Stomach (tissue), 9 donors: ENCODE results near the gene ASPDH. TPM values are rescaled to one million over a fixed set of nuclear protein-coding genes. Genes with fewer than 3 reads are reported as not detected.
A peak's percentile ranks its signal among the peaks of the same experiment; 100 is the strongest.

Experiments used
- DNase-seq, 2 donors: peaks; one replicate each; pipeline versions ENCODE4 v3.0.0 to v3.0.0-alpha.2; 2013 to 2019
- H3K27ac ChIP-seq, 5 donors: fragments of 200-600 bp in 4 of 5; sonication (generic) in 4 of 5; one replicate each; pipeline ENCODE4 v1.5.1; 2013 to 2019; ENCODE audit warnings: mild to moderate bottlenecking in 1 of 5, moderate library complexity in 1 of 5
- H3K27me3 ChIP-seq, 3 donors: fragments of 200-600 bp; sonication (generic); one replicate each; pipeline ENCODE4 v1.5.1; 2017 to 2019; ENCODE audit warnings: mixed run types in 1 of 3
- H3K36me3 ChIP-seq, 4 donors: fragments of 200-600 bp; sonication (generic); 1 replicate in 3 of 4; 2 replicates in 1 of 4; pipeline ENCODE4 v1.5.1; 2016 to 2019
- H3K4me1 ChIP-seq, 4 donors: fragments of 200-600 bp; sonication (generic); one replicate each; pipeline ENCODE4 v1.5.1; 2016 to 2019
- H3K4me3 ChIP-seq, 4 donors: fragments of 200-600 bp; sonication (generic) in 3 of 4; one replicate each; pipeline ENCODE4 v1.5.1; 2016 to 2019; ENCODE audit warnings: mild to moderate bottlenecking in 1 of 4
- H3K9me3 ChIP-seq, 4 donors: fragments of 200-600 bp; sonication (generic); one replicate each; pipeline ENCODE4 v1.5.1; 2016 to 2019
- EP300 ChIP-seq: sonication (generic); formaldehyde crosslinking; IDR thresholded peaks from one replicate; pipeline ENCODE4 v1.6.1; 2017; ENCODE audit warnings: antibody characterized with exemption
- POLR2A ChIP-seq, 4 donors: fragments of 450-650 bp; IDR thresholded peaks; one replicate each; pipeline ENCODE4 v1.6.1; 2016; ENCODE audit warnings: antibody characterized with exemption in 4 of 4, control low read depth in 2 of 4, mild to moderate bottlenecking in 1 of 4, moderate library complexity in 1 of 4
- POLR2AphosphoS5 ChIP-seq, 3 donors: sonication (generic); formaldehyde crosslinking; IDR thresholded peaks; one replicate each; pipeline ENCODE4 v1.6.1; 2016; ENCODE audit warnings: antibody characterized with exemption in 3 of 3
- WGBS, 5 donors: extraction: QIAGEN DNeasy Blood & Tissue Kit in 3 of 5; methylation state at CpG; one replicate each; pipeline versions ENCODE4 v1.1.5 to v1.1.7; 2013 to 2018; 5-methylcytosine and 5-hydroxymethylcytosine counted together
- intact Hi-C: fragments of 100-400 bp; cut with DNase I; formaldehyde crosslinking; loops from one replicate; pipeline ENCODE4 v1.15.1; 2023; ENCODE audit warnings: low total_unique reads
- polyA plus RNA-seq, 3 donors: library from polyadenylated mRNA; stranded (reverse); fragments of 200-250 nt; gene quantifications; one replicate each; pipeline ENCODE4 v1.2.3, GENCODE V29; 2013
- total RNA-seq, 5 donors: library from RNA; depleted of rRNA; stranded (reverse); fragments of >200 nt; gene quantifications; one replicate each; pipeline versions ENCODE4 v1.1.0 to v1.2.3, GENCODE V29; 2014 to 2016
- TF ChIP-seq, protein P1 (sequence below), 7 experiments: fragments of 450-650 bp in 4 of 7; fragments of 200-600 bp in 3 of 7; sonication (generic) in 3 of 7; IDR thresholded peaks; one replicate each; pipeline ENCODE4 v1.5.1; 2016 to 2019; ENCODE audit warnings: antibody characterized with exemption in 7 of 7, control low read depth in 2 of 7, mild to moderate bottlenecking in 1 of 7
- donor health status: healthy with polysubstance abuse.
- donor health status: Bipolar disorder and iron deficiency.
- donor health status: healthy.

The ASPDH gene
- total and polyA plus RNA-seq, 8 donors, result not detected

DNA sequence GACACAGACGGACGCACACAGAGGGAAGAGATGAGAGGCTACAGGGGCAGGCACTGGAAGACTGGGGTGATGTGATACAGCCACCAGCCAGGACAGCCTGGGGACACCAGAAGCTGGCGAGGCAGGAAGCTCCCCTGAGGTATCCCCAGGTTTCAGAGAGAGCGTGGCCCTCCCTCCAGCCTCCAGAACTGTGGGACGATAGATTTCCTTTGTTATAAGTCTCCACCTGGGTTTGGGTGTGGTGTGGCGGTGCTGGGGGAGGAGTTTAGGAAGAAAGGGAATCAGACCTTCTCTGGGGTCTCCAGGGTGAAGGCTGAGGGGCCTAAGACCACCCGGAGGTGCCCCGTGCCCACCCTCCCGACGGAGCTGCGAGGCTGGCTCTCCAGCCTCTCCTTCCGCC lies 2.7 kb upstream of the ASPDH start:
- peaks cover 0 to 11% (median 9%) of the 10 kb centered on the region in 4 donors for H3K4me1 ChIP-seq
- no peak overlapping the region for H3K27ac ChIP-seq
- H3K27me3 ChIP-seq, result peaks cover 0 to 15% (median 6%) of the 10 kb centered on the region in 3 donors
- H3K9me3 ChIP-seq, result no peaks in the 10 kb centered on the region
- H3K36me3 ChIP-seq, result peaks cover 0 to 17% (median 2%) of the 10 kb centered on the region in 4 donors
- no peak overlapping the region for H3K4me3 ChIP-seq
- TF ChIP-seq POLR2AphosphoS5 (IDR thresholded peaks at IDR 0.05), result no peak
- TF ChIP-seq POLR2A (IDR thresholded peaks at IDR 0.05), result no peak
- TF ChIP-seq, protein P1, sequence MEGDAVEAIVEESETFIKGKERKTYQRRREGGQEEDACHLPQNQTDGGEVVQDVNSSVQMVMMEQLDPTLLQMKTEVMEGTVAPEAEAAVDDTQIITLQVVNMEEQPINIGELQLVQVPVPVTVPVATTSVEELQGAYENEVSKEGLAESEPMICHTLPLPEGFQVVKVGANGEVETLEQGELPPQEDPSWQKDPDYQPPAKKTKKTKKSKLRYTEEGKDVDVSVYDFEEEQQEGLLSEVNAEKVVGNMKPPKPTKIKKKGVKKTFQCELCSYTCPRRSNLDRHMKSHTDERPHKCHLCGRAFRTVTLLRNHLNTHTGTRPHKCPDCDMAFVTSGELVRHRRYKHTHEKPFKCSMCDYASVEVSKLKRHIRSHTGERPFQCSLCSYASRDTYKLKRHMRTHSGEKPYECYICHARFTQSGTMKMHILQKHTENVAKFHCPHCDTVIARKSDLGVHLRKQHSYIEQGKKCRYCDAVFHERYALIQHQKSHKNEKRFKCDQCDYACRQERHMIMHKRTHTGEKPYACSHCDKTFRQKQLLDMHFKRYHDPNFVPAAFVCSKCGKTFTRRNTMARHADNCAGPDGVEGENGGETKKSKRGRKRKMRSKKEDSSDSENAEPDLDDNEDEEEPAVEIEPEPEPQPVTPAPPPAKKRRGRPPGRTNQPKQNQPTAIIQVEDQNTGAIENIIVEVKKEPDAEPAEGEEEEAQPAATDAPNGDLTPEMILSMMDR (IDR thresholded peaks at IDR 0.05), result no peak
- no peak for TF ChIP-seq EP300
- 41 to 57% (median 44%) methylated on average over 12 of the region's 12 CpGs for WGBS, 5 donors
- no peak for DNase-seq
- intact Hi-C loops, result no loop called here

DNA sequence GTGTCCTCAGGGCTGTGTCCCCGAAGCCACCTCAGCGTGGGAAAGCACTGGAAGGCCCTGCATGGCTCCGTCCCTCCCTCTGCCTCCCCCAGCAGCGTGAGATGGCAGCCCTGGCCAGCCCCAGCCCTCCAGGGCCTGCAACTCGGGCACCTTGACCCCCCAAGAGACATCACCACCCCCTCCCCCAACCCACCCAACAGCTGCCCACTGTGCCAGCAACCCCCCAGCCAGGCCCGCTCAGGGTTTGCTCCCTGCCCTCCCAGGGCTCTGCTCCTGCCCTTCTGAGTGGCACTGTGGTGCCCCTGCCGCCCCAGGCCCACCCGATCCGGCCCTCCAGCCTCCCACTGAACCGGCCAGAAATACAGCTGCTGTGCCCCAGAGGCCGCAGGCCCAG lies 1.5 kb upstream of the ASPDH start:
- WGBS, 5 donors, result 71 to 80% (median 76%) methylated on average over 7 to 11 of the region's 11 CpGs
- peaks cover 0 to 17% (median 2%) of the 10 kb centered on the region in 4 donors for H3K36me3 ChIP-seq
- no peak overlapping the region for H3K27ac ChIP-seq
- H3K4me1 ChIP-seq, result peaks cover 3 to 18% (median 17%) of the 10 kb centered on the region in 4 donors
- peaks cover 0 to 15% (median 6%) of the 10 kb centered on the region in 3 donors for H3K27me3 ChIP-seq
- no peak for DNase-seq
- no peak for TF ChIP-seq POLR2AphosphoS5 (IDR thresholded peaks at IDR 0.05)
- TF ChIP-seq EP300, result no peak
- no peak for TF ChIP-seq POLR2A (IDR thresholded peaks at IDR 0.05)
- intact Hi-C loops, result no loop called here
- no peaks in the 10 kb centered on the region for H3K9me3 ChIP-seq
- no peak overlapping the region for H3K4me3 ChIP-seq

DNA sequence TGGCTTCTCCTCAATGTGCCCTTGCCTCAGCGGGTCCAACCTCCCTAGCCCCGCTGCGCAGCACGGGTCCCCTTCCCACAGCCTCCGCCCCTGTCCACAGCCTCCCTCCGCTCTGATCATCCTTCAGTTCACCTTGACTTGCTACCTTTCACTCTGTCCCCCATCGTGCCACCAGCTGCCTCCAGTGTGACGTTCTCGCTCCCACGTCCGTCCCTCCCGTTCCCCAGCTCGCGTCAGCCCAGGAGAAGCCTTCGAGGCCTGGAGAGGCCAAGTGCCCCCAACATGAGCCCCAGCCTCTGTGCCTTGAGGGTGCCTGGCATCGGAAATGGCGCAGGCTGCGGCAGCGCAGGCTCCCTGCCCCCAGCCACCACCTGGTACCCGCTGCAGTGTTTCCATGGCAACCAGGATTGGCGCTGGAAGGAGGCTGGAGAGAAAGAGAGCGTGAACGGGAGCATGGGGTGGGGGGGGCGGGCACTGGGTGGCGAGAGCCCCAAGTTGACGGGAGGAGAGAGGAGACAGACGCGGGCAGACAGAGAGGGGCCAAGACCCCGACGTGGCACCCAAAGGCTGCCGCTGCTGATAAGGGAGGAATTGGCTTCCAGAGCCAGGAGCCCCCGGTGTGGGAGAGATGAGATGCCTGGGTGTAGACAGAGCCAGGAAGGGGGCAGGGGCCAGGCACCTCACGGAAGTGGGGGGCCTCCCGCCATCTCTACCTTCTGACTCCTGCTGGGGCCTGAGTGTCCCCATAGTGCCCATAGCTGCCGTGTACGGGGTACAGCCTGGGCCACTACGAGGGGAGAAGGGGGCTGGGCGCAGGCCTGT lies 844 bp upstream of the ASPDH start:
- no peaks in the 10 kb centered on the region for H3K9me3 ChIP-seq
- peak in 1 of 2 donors; percentile 68 for DNase-seq
- H3K4me1 ChIP-seq, result peaks cover 5 to 22% (median 20%) of the 10 kb centered on the region in 4 donors
- peaks cover 0 to 17% (median 2%) of the 10 kb centered on the region in 4 donors for H3K36me3 ChIP-seq
- H3K27me3 ChIP-seq, result peaks cover 0 to 15% (median 6%) of the 10 kb centered on the region in 3 donors
- intact Hi-C loops, result no loop called here
- TF ChIP-seq POLR2A (IDR thresholded peaks at IDR 0.05), result no peak
- TF ChIP-seq, protein P1 (IDR thresholded peaks at IDR 0.05), result no peak
- no peak for TF ChIP-seq EP300
- TF ChIP-seq POLR2AphosphoS5 (IDR thresholded peaks at IDR 0.05), result no peak
- no peak overlapping the region for H3K4me3 ChIP-seq
- WGBS, 5 donors, result 38 to 47% (median 40%) methylated on average over 35 to 38 of the region's 38 CpGs
- no peak overlapping the region for H3K27ac ChIP-seq

DNA sequence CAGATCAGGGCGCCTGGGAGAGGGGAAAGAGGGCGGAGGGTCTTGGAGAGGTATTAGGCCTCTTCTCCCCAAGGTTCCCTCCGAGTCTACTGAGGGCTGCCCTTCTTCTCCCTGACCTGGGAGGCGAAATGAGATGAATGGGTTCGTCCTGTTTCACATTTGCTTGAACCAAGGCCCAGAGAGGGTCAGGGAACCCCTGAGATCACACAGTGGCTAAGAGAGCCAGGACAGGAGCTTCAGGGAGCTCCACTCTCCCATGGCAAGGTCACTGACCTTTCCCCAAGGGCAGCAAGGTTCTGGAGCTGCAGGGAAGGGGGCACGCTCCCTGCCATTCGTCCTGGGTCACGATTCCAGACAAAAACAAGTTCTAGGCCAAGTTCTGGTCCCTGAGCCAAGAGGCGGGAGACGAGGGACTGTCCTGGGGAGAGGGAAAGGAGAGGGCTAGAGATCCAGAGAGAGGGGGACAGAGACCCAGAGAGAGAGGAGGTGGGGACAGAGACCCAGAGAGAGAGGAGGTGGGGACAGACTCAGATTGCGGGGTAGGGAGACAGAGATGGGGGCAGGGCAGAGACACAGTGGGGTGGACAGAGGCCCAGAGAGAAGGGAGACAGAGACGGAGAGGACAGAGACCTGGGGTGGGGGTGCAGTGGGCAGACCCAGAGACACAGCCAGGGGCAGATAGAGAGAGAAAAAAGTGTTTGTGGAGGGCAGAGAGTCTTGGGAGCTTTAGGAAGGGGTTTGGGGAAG lies 541 bp downstream of the ASPDH start:
- Histone ChIP-seq H3K36me3 (peaks cover 0 to 8% (median under 1%) of the 10 kb centered on the region in 4 donors), H3K4me3 (no peak overlapping the region), H3K4me1 (peaks cover 5 to 22% (median 20%) of the 10 kb centered on the region in 4 donors), H3K9me3 (no peaks in the 10 kb centered on the region), H3K27me3 (peaks cover 0 to 15% (median 6%) of the 10 kb centered on the region in 3 donors), H3K27ac (no peak overlapping the region)
- intact Hi-C loops, result no loop called here
- WGBS, 5 donors, result 52 to 61% (median 60%) methylated on average over 11 to 12 of the region's 12 CpGs
- TF ChIP-seq, protein P1 (IDR thresholded peaks at IDR 0.05), result no peak
- no peak for TF ChIP-seq EP300
- TF ChIP-seq POLR2AphosphoS5 (IDR thresholded peaks at IDR 0.05), result no peak
- no peak for TF ChIP-seq POLR2A (IDR thresholded peaks at IDR 0.05)
- DNase-seq, result no peak
